GM19372 (cell line): Measurements from ENCODE around the gene CFAP97.
"Not testable (repeated sequence)": the region's sequence is repeated elsewhere in the genome, so short reads cannot be mapped to it uniquely, and the experiment has no call there.

Experiments used
- ATAC-seq: cut with Tn5 transposase; IDR thresholded peaks from one replicate; pipeline ENCODE4 v1.9.1; 2021; ENCODE audit warnings: mild to moderate bottlenecking, low read depth, moderate library complexity; ENCODE audit not compliant: unreplicated experiment

Gene CFAP97

GRCh38 chr4:185144601-185145240 is 59.1 kb downstream of the CFAP97 start:
- no peak for ATAC-seq

GRCh38 chr4:185143601-185143969 is 60.2 kb downstream of the CFAP97 start:
- no peak for ATAC-seq

- peak; percentile 90 for ATAC-seq
Observed at GRCh38 chr4:185142912-185143600, 60.7 kb downstream of the CFAP97 start, which contains the start of gene SLC25A4. Gene SLC25A4 (plus strand): TSS chr4:185143266. CDS start chr4:185143373, 107 bp downstream.

GRCh38 chr4:185142564-185142911 is 61.3 kb downstream of the CFAP97 start:
- ATAC-seq: no peak

- no peak for ATAC-seq
Observed at GRCh38 chr4:185141777-185142176, 62.0 kb downstream of the CFAP97 start.

GRCh38 chr4:185139736-185140135 is 64.1 kb downstream of the CFAP97 start:
- ATAC-seq: no peak

GRCh38 chr4:185138161-185138560 is 65.6 kb downstream of the CFAP97 start:
- ATAC-seq: no peak

- no peak for ATAC-seq
Observed at GRCh38 chr4:185137233-185137925, 66.4 kb downstream of the CFAP97 start.

- ATAC-seq: peak; percentile 65
Observed at GRCh38 chr4:185134307-185134869, 69.4 kb downstream of the CFAP97 start.

- peak; percentile 57 for ATAC-seq
Observed at GRCh38 chr4:185128272-185129119, 75.3 kb downstream of the CFAP97 start.

- ATAC-seq: no peak
Observed at GRCh38 chr4:185127021-185127925, 76.5 kb downstream of the CFAP97 start.

- no peak for ATAC-seq
Observed at GRCh38 chr4:185124006-185124405, 79.8 kb downstream of the CFAP97 start.

- ATAC-seq: peak; percentile 61
Observed at GRCh38 chr4:185122681-185123345, 81.0 kb downstream of the CFAP97 start.

GRCh38 chr4:185120631-185120946 is 83.2 kb downstream of the CFAP97 start:
- ATAC-seq: no peak

- ATAC-seq: no peak
Observed at GRCh38 chr4:185119927-185120630, 83.7 kb downstream of the CFAP97 start.

- not testable (repeated sequence) for ATAC-seq
Observed at GRCh38 chr4:185119467-185119866, 84.3 kb downstream of the CFAP97 start.

- ATAC-seq: no peak
Observed at GRCh38 chr4:185118876-185119275, 84.9 kb downstream of the CFAP97 start.

GRCh38 chr4:185117300-185117934 is 86.4 kb downstream of the CFAP97 start:
- no peak for ATAC-seq
